Panc1 (cell line): ENCODE results near the gene ALK. TPM values are rescaled to one million over a fixed set of nuclear protein-coding genes. Genes with fewer than 3 reads are reported as not detected.

ENCODE experiments used
- ATAC-seq: fragments of 200-7000 bp; cut with Tn5 transposase; 2 replicates; pipeline ENCODE4 v1.9.1; 2020; ENCODE audit warnings: mild to moderate bottlenecking, moderate library complexity
- BruUV-seq: library from RNA; stranded (reverse); fragments of 400-500 nt; replicated peaks from 2 replicates; lab custom pipeline; 2021; lab: Mats Ljungman, UMichigan
- CTCF ChIA-PET: fragments of 300-600 bp; sonication (Branson Sonifier 250); formaldehyde crosslinking; loops from one replicate; lab custom pipeline; 2022; ENCODE audit warnings: antibody characterized with exemption; lab: Charles Lee
- POLR2A ChIA-PET: fragments of 300-600 bp; sonication (Branson Sonifier 250); formaldehyde crosslinking; loops from one replicate; lab custom pipeline; 2022; ENCODE audit warnings: antibody characterized with exemption; lab: Charles Lee
- DNase-seq: peaks from one replicate; pipeline ENCODE4 v3.0.0-alpha.2; 2010; ENCODE audit warnings: low read depth, low spot score
- H3K27ac ChIP-seq: 2 replicates; pipeline ENCODE4 v1.5.1; 2011; ENCODE audit warnings: mild to moderate bottlenecking, low read length, inconsistent platforms
- H3K27me3 ChIP-seq: fragments of 200-500 bp; sonication (Bioruptor generic); 2 replicates; pipeline ENCODE4 v1.6.0; 2014; ENCODE audit warnings: low read length, inconsistent platforms; ENCODE audit not compliant: control insufficient read depth, insufficient read depth
- H3K36me3 ChIP-seq: fragments of 200-500 bp; sonication (Bioruptor generic); 2 replicates; pipeline ENCODE4 v1.5.1; 2014; ENCODE audit warnings: inconsistent platforms, mild to moderate bottlenecking, low read length, moderate library complexity; ENCODE audit not compliant: control insufficient read depth, insufficient read depth
- H3K4me1 ChIP-seq: 2 replicates; pipeline ENCODE4 v1.5.1; 2011; ENCODE audit warnings: inconsistent platforms, mild to moderate bottlenecking, low read length, moderate library complexity; ENCODE audit not compliant: control insufficient read depth, insufficient read depth
- H3K4me3 ChIP-seq, 2 experiments: 2 replicates each; pipeline ENCODE4 v1.5.1; 2011 to 2012; ENCODE audit warnings: low read depth in 2 of 2, low read length in 2 of 2, mild to moderate bottlenecking in 2 of 2, inconsistent platforms in 1 of 2, moderate library complexity in 1 of 2
- H3K9me3 ChIP-seq: fragments of 200-500 bp; sonication (Bioruptor generic); 2 replicates; pipeline ENCODE4 v1.5.1; 2014; ENCODE audit warnings: low read depth, mild to moderate bottlenecking, inconsistent platforms, low read length, moderate library complexity; ENCODE audit not compliant: control insufficient read depth, insufficient read depth
- POLR2AphosphoS5 ChIP-seq: IDR thresholded peaks from 2 replicates; pipeline ENCODE4 v1.6.1; 2012; ENCODE audit warnings: mild to moderate bottlenecking, low read depth, low read length, moderate library complexity
- SIN3A ChIP-seq: IDR thresholded peaks from 2 replicates; pipeline ENCODE4 v1.6.1; 2012; ENCODE audit warnings: low read depth, mild to moderate bottlenecking, low read length, moderate library complexity, borderline replicate concordance; ENCODE audit not compliant: insufficient read depth
- TCF7L2 ChIP-seq: IDR thresholded peaks from 2 replicates; pipeline ENCODE4 v1.6.1; 2011; ENCODE audit warnings: mild to moderate bottlenecking, low read depth, low read length, inconsistent platforms
- in situ Hi-C: cut with HindIII; loops from 2 replicates; pipeline ENCODE4 v1.10.0; 2016; ENCODE audit warnings: low sequenced_read_pairs, low pct_unique_long_range_greater_than_20kb
- intact Hi-C: fragments of 100-400 bp; cut with micrococcal nuclease; formaldehyde crosslinking; loops from one replicate; pipeline ENCODE4 v1.10.0; 2022; ENCODE audit not compliant: unreplicated experiment
- total RNA-seq: library from RNA; stranded (reverse); gene quantifications from one replicate; pipeline ENCODE4 v1.2.1, GENCODE V29; 2021; ENCODE audit not compliant: unreplicated experiment
- TF ChIP-seq, protein P1 (sequence below), 2 experiments: IDR thresholded peaks; 2 replicates each; pipeline ENCODE4 v1.6.1; 2011 to 2012; ENCODE audit warnings: low read depth in 2 of 2, control low read depth in 1 of 2, low read length in 1 of 2, mild to moderate bottlenecking in 1 of 2, moderate library complexity in 1 of 2; ENCODE audit not compliant: insufficient read depth in 1 of 2
- TF ChIP-seq, protein P2 (sequence below): fragments of 450-650 bp; IDR thresholded peaks from 2 replicates; pipeline ENCODE4 v1.5.1; 2017; ENCODE audit warnings: mild to moderate bottlenecking

Gene ALK
- total RNA-seq, 1 experiment from 2014 or later, result not detected

DNA sequence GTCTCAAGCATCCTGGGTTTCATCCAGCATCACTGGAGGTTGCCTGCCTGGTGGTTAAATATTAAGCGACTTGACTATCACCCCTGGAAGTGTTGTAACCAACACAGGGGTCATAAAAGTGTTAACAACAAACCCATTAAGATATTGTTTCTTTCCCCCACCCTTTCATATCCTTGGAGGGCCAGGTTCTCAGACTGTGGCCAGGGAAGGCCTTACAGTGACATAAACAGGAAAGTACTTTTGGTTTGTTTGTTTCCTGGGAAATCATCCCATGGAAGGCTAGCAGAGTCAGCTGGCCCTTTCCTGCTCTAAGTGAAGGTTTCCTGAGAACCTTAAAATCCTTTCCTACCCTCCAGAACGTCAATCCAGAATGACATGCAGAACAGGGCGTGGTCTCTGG lies 645.2 kb downstream of the ALK start:
- ChIA-PET POLR2A (no interaction called here), CTCF (no interaction called here)
- H3K4me3 ChIP-seq, result no peak overlapping the region
- in situ Hi-C loops (no loop called here), intact Hi-C loops (no loop called here)
- no peaks in the 10 kb centered on the region for H3K36me3 ChIP-seq
- no peak overlapping the region for H3K27ac ChIP-seq
- H3K27me3 ChIP-seq, result peaks cover 7% of the 10 kb centered on the region
- no peaks in the 10 kb centered on the region for H3K9me3 ChIP-seq
- ATAC-seq (no peak), DNase-seq (no peak)
- TF ChIP-seq TCF7L2, result no peak
- TF ChIP-seq, protein P1, sequence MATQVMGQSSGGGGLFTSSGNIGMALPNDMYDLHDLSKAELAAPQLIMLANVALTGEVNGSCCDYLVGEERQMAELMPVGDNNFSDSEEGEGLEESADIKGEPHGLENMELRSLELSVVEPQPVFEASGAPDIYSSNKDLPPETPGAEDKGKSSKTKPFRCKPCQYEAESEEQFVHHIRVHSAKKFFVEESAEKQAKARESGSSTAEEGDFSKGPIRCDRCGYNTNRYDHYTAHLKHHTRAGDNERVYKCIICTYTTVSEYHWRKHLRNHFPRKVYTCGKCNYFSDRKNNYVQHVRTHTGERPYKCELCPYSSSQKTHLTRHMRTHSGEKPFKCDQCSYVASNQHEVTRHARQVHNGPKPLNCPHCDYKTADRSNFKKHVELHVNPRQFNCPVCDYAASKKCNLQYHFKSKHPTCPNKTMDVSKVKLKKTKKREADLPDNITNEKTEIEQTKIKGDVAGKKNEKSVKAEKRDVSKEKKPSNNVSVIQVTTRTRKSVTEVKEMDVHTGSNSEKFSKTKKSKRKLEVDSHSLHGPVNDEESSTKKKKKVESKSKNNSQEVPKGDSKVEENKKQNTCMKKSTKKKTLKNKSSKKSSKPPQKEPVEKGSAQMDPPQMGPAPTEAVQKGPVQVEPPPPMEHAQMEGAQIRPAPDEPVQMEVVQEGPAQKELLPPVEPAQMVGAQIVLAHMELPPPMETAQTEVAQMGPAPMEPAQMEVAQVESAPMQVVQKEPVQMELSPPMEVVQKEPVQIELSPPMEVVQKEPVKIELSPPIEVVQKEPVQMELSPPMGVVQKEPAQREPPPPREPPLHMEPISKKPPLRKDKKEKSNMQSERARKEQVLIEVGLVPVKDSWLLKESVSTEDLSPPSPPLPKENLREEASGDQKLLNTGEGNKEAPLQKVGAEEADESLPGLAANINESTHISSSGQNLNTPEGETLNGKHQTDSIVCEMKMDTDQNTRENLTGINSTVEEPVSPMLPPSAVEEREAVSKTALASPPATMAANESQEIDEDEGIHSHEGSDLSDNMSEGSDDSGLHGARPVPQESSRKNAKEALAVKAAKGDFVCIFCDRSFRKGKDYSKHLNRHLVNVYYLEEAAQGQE (IDR thresholded peaks at IDR 0.05; ENCODE audit: insufficient read depth in 1 of 2, low read depth in 2 of 2, low read length in 1 of 2), result no peak
- TF ChIP-seq, protein P2, sequence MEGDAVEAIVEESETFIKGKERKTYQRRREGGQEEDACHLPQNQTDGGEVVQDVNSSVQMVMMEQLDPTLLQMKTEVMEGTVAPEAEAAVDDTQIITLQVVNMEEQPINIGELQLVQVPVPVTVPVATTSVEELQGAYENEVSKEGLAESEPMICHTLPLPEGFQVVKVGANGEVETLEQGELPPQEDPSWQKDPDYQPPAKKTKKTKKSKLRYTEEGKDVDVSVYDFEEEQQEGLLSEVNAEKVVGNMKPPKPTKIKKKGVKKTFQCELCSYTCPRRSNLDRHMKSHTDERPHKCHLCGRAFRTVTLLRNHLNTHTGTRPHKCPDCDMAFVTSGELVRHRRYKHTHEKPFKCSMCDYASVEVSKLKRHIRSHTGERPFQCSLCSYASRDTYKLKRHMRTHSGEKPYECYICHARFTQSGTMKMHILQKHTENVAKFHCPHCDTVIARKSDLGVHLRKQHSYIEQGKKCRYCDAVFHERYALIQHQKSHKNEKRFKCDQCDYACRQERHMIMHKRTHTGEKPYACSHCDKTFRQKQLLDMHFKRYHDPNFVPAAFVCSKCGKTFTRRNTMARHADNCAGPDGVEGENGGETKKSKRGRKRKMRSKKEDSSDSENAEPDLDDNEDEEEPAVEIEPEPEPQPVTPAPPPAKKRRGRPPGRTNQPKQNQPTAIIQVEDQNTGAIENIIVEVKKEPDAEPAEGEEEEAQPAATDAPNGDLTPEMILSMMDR, result no peak
- TF ChIP-seq SIN3A, result no peak
- TF ChIP-seq POLR2AphosphoS5, result no peak
- H3K4me1 ChIP-seq, result no peaks in the 10 kb centered on the region
- no TSS peak for BruUV-seq

DNA sequence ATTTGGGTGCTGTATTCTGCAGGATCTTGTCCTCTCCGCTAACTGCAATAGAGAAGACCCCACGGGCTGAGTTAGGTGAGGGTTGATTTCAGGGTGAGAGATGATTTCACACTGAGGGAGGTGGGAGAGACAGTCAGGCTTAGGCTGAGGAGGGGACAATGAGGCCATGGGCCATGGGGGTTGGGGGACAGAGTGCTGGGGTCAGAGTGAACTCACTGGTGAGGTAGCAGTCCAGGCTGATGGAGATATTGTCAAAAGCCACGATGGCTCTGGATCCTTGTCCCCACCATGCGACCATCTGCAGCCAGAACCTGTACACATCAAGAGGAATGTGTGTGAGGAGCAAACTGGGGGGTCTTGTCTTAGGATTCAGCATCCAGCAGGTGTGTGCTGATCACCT lies 646.2 kb downstream of the ALK start:
- no TSS peak for BruUV-seq
- Histone ChIP-seq H3K27ac (no peak overlapping the region), H3K4me3 (no peak overlapping the region), H3K36me3 (no peaks in the 10 kb centered on the region), H3K4me1 (no peaks in the 10 kb centered on the region), H3K9me3 (no peaks in the 10 kb centered on the region), H3K27me3 (peaks cover 4% of the 10 kb centered on the region)
- ChIA-PET CTCF (no interaction called here), POLR2A (no interaction called here)
- DNase-seq, result no peak
- TF ChIP-seq TCF7L2 (no peak), SIN3A (no peak)
- TF ChIP-seq, protein P2, result no peak
- in situ Hi-C loops (no loop called here), intact Hi-C loops (no loop called here)
- no peak for ATAC-seq
